ENCODE results near the gene SACS.

The SACS gene

DNA sequence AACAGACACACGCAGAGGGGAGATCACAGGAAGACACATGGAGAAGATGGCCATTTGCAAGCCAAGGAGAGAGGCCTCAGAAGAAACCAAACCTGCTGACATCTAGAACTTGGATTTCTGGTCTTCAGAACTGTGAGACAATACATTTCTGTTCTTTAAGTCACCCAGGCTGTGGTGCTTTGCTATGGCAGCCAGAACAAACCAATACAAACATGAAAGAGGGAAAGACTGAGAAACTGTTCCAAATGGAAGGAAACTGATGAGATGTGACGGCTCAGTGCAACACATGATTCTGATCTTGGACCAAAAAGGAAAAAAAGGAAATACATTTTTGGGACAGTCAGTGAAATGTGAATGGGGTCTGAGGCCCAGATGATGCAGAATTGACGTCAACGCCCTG lies 30.2 kb upstream of the SACS start:
- TF ChIP-seq EZH2phosphoT487 (IDR thresholded peaks at IDR 0.05; ENCODE audit: low read depth): no peak
- TF ChIP-seq, protein P1, sequence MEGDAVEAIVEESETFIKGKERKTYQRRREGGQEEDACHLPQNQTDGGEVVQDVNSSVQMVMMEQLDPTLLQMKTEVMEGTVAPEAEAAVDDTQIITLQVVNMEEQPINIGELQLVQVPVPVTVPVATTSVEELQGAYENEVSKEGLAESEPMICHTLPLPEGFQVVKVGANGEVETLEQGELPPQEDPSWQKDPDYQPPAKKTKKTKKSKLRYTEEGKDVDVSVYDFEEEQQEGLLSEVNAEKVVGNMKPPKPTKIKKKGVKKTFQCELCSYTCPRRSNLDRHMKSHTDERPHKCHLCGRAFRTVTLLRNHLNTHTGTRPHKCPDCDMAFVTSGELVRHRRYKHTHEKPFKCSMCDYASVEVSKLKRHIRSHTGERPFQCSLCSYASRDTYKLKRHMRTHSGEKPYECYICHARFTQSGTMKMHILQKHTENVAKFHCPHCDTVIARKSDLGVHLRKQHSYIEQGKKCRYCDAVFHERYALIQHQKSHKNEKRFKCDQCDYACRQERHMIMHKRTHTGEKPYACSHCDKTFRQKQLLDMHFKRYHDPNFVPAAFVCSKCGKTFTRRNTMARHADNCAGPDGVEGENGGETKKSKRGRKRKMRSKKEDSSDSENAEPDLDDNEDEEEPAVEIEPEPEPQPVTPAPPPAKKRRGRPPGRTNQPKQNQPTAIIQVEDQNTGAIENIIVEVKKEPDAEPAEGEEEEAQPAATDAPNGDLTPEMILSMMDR (IDR thresholded peaks at IDR 0.05; ENCODE audit: low read depth, low read length): no peak
- Histone ChIP-seq H3K4me3 (ENCODE audit: low read length) (no peak overlapping the region), H3K9me3 (ENCODE audit: insufficient read depth, low read length) (no peaks in the 10 kb centered on the region), H3K4me2 (ENCODE audit: low read length) (no peak overlapping the region), H3K27ac (ENCODE audit: low read length) (no peak overlapping the region), H2AFZ (ENCODE audit: low read depth, low read length) (no peak overlapping the region), H3K36me3 (replicated peaks; ENCODE audit: low read depth, low read length) (no peaks in the 10 kb centered on the region), H4K20me1 (ENCODE audit: insufficient read depth, low read length) (no peaks in the 10 kb centered on the region), H3K27me3 (ENCODE audit: low read depth, low read length) (no peaks in the 10 kb centered on the region), H3K4me1 (ENCODE audit: low read length) (peaks cover 38% of the 10 kb centered on the region), H3K9ac (ENCODE audit: low read length) (no peak overlapping the region), H3K79me2 (ENCODE audit: low read length) (no peaks in the 10 kb centered on the region)

DNA sequence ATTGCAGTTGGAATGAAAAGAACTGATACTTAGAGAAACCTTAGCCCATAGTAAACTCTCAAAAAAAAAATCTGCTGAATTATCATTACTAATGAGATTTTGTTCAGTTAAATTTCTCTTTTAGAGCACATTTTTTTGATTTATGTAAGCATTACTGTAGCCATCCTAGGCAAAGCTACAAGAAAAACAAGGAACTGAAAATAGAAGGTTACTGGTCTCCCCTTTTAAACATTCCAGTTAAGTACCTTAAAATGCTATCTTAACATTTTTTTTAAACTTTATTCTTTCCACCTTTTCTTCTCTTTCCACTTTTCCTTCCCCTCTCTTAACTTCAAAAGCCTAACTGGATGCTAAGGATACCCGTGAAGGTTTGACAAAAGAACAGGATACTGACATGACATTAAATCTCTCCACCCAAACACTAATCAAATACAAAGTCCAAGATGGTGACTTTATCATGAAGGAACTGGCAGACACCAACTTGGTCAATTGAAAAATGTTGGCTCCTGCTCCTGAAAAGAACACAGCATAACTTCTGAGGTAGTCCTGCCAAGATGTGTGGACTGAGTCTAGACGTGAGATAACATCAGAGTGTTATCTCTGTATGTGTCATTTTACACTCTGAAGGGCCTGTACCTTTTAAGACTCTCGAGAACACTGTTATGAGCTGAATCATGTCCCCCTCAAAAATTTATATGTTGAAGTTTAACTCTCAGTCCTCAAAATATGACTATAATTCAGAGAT lies 29.5 kb upstream of the SACS start:
- no peak overlapping the region for H3K27ac ChIP-seq (ENCODE audit: low read length)
- no peak overlapping the region for H2AFZ ChIP-seq (ENCODE audit: low read depth, low read length)
- H3K4me3 ChIP-seq (ENCODE audit: low read length): no peak overlapping the region
- H4K20me1 ChIP-seq (ENCODE audit: insufficient read depth, low read length): no peaks in the 10 kb centered on the region
- no peaks in the 10 kb centered on the region for H3K36me3 ChIP-seq (replicated peaks; ENCODE audit: low read depth, low read length)
- no peaks in the 10 kb centered on the region for H3K9me3 ChIP-seq (ENCODE audit: insufficient read depth, low read length)
- 0 out of 2 replicates have a peak overlapping the region, but pooled peaks have one; percentile 2 for H3K4me2 ChIP-seq (ENCODE audit: low read length)
- peaks cover 38% of the 10 kb centered on the region for H3K4me1 ChIP-seq (ENCODE audit: low read length)
- no peaks in the 10 kb centered on the region for H3K27me3 ChIP-seq (ENCODE audit: low read depth, low read length)
- TF ChIP-seq EZH2phosphoT487 (IDR thresholded peaks at IDR 0.05; ENCODE audit: low read depth): no peak
- no peaks in the 10 kb centered on the region for H3K79me2 ChIP-seq (ENCODE audit: low read length)
- no peak overlapping the region for H3K9ac ChIP-seq (ENCODE audit: low read length)

DNA sequence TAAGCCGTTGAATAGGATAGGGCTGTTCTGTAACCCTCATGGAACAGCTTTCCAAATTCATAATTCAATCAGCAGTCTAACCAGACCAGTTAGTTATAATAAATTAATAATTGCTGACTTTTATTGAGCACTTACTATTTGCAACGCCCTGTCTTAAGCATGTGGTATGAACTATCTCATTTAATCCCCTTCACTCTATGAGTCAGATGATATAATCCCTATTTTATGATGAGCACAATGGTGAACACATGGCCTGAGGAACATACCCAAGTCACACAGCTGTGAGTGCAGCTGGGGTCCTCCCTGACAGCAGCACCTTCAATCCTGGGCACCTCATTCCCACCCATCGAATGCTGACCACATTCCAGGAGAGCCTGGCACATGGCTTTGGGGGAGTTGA lies 28.0 kb upstream of the SACS start:
- Histone ChIP-seq H3K79me2 (ENCODE audit: low read length) (no peaks in the 10 kb centered on the region), H3K36me3 (replicated peaks; ENCODE audit: low read depth, low read length) (no peaks in the 10 kb centered on the region), H2AFZ (ENCODE audit: low read depth, low read length) (no peak overlapping the region), H3K9ac (ENCODE audit: low read length) (no peak overlapping the region), H3K4me3 (ENCODE audit: low read length) (no peak overlapping the region), H3K9me3 (ENCODE audit: insufficient read depth, low read length) (no peaks in the 10 kb centered on the region), H3K27ac (ENCODE audit: low read length) (no peak overlapping the region), H3K4me1 (ENCODE audit: low read length) (peaks cover 35% of the 10 kb centered on the region), H3K27me3 (ENCODE audit: low read depth, low read length) (no peaks in the 10 kb centered on the region), H4K20me1 (ENCODE audit: insufficient read depth, low read length) (no peaks in the 10 kb centered on the region), H3K4me2 (ENCODE audit: low read length) (no peak overlapping the region)
- TF ChIP-seq, protein P1 (IDR thresholded peaks at IDR 0.05; ENCODE audit: low read depth, low read length): no peak
- TF ChIP-seq EZH2phosphoT487 (IDR thresholded peaks at IDR 0.05; ENCODE audit: low read depth): no peak

DNA sequence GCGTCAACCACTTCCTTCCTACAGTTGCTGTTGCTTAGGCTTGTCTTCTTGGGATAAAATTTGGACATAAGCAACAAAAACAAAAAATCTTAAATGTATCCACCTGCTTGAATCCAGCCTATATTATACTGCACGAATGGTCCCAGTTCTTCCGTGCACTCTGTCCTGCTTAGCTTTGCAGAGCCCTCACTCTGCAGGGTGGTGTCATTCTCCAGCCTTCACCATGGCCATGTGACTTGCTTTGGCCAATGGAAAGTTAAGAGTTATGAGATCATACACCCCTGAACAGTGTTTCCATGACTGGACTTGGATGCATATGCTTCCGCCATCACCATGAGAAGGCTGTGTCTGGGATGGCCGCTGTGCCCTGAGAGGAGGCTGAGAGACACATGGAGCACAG lies 27.4 kb upstream of the SACS start:
- no peak overlapping the region for H3K9ac ChIP-seq (ENCODE audit: low read length)
- no peak for TF ChIP-seq EZH2phosphoT487 (IDR thresholded peaks at IDR 0.05; ENCODE audit: low read depth)
- TF ChIP-seq, protein P1 (IDR thresholded peaks at IDR 0.05; ENCODE audit: low read depth, low read length): no peak
- no peaks in the 10 kb centered on the region for H4K20me1 ChIP-seq (ENCODE audit: insufficient read depth, low read length)
- no peak overlapping the region for H2AFZ ChIP-seq (ENCODE audit: low read depth, low read length)
- no peaks in the 10 kb centered on the region for H3K36me3 ChIP-seq (replicated peaks; ENCODE audit: low read depth, low read length)
- H3K27ac ChIP-seq (ENCODE audit: low read length): no peak overlapping the region
- H3K4me2 ChIP-seq (ENCODE audit: low read length): peak overlapping the region; percentile 53; the same call in 1 of the 2 replicates
- peaks cover 33% of the 10 kb centered on the region for H3K4me1 ChIP-seq (ENCODE audit: low read length)
- no peaks in the 10 kb centered on the region for H3K27me3 ChIP-seq (ENCODE audit: low read depth, low read length)
- no peaks in the 10 kb centered on the region for H3K79me2 ChIP-seq (ENCODE audit: low read length)
- no peak overlapping the region for H3K4me3 ChIP-seq (ENCODE audit: low read length)
- no peaks in the 10 kb centered on the region for H3K9me3 ChIP-seq (ENCODE audit: insufficient read depth, low read length)
